ENCODE measurements around the gene ABCC2. TPM values are rescaled to one million over a fixed set of nuclear protein-coding genes. Genes with fewer than 3 reads are reported as not detected.

ABCC2 gene
- total and polyA plus RNA-seq, 9 of the 15 experiments (the other 6 are each of a cell fraction or from before 2014, with no cell fraction given), result 0.03 to 0.18 (median 0.10) TPM; not detected in 1

DNA sequence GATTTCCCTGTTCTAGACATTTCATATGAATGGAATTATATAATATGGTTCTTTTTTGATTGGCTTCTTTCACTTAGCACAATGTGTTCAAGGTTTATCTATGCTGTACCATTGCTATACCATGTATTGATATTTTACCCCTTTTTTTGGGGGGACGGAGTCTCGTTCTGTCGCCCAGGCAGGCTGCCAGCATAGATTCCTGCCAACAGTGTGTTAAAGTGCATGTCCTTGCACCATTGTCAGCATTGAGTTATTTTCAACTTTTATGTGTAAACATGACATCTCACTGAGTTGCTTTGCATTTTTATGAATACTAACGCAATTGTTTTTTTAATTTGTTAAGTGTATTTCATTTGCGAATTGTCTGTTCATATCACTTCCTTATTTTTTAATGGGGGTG is 4.9 kb downstream of the ABCC2 start:
- Histone ChIP-seq H3K4me3 (no peak overlapping the region), H3K36me3 (ENCODE audit: control insufficient read depth, insufficient read depth, low read length) (no peaks in the 10 kb centered on the region), H3K9ac (ENCODE audit: insufficient read depth in 1 of 2, low read depth in 2 of 2, low read length in 2 of 2) (no peak overlapping the region), H3K9me3 (replicated peaks; ENCODE audit: control insufficient read depth, insufficient read depth, low read depth, low read length) (no peaks in the 10 kb centered on the region), H2AFZ (ENCODE audit: low read depth, low read length) (no peak overlapping the region), H3K9me1 (ENCODE audit: control insufficient read depth, insufficient read depth, low read length) (no peaks in the 10 kb centered on the region), H3K4me2 (ENCODE audit: insufficient read depth, low read length) (no peak overlapping the region), H3K4me1 (replicated peaks in 1 of 2; ENCODE audit: control insufficient read depth in 2 of 2, insufficient read depth in 2 of 2, low read length in 2 of 2) (peaks cover 6 to 12% of the 10 kb centered on the region in 2 experiments; a peak in 3 of 5 replicates), H3K27me3 (ENCODE audit: control insufficient read depth in 2 of 2, insufficient read depth in 2 of 2, low read length in 2 of 2) (no peaks in the 10 kb centered on the region; a peak in 2 of 5 replicates), H3K79me2 (ENCODE audit: control insufficient read depth, insufficient read depth, low read length) (no peaks in the 10 kb centered on the region), H4K20me1 (replicated peaks; ENCODE audit: control insufficient read depth, insufficient read depth, low read length) (no peaks in the 10 kb centered on the region), H3K27ac (ENCODE audit: extremely low read depth, low read depth, low read length) (no peak overlapping the region)
- TF ChIP-seq GTF3C2 (IDR thresholded peaks at IDR 0.05; ENCODE audit: borderline replicate concordance, extremely low read depth, insufficient read length), result no peak
- TF ChIP-seq JUNB (CRISPR knock-in tag; conservative IDR thresholded peaks at IDR 0.05), result no peak
- no peak for TF ChIP-seq EP300 (IDR thresholded peaks at IDR 0.05; ENCODE audit: low read length)
- TF ChIP-seq GTF2B (IDR thresholded peaks at IDR 0.05; ENCODE audit: extremely low read depth, insufficient read length), result no peak
- TF ChIP-seq, protein P1, sequence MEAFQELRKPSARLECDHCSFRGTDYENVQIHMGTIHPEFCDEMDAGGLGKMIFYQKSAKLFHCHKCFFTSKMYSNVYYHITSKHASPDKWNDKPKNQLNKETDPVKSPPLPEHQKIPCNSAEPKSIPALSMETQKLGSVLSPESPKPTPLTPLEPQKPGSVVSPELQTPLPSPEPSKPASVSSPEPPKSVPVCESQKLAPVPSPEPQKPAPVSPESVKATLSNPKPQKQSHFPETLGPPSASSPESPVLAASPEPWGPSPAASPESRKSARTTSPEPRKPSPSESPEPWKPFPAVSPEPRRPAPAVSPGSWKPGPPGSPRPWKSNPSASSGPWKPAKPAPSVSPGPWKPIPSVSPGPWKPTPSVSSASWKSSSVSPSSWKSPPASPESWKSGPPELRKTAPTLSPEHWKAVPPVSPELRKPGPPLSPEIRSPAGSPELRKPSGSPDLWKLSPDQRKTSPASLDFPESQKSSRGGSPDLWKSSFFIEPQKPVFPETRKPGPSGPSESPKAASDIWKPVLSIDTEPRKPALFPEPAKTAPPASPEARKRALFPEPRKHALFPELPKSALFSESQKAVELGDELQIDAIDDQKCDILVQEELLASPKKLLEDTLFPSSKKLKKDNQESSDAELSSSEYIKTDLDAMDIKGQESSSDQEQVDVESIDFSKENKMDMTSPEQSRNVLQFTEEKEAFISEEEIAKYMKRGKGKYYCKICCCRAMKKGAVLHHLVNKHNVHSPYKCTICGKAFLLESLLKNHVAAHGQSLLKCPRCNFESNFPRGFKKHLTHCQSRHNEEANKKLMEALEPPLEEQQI (IDR thresholded peaks at IDR 0.05), result no peak
- no peak for TF ChIP-seq RFX5 (IDR thresholded peaks at IDR 0.05; ENCODE audit: low read depth, low read length)
- no peak for TF ChIP-seq KLF10 (CRISPR knock-in tag; IDR thresholded peaks at IDR 0.05)
- no peak for TF ChIP-seq U2AF1 (optimal IDR thresholded peaks at IDR 0.05; ENCODE audit: low read depth, low read length)
- no peak for TF ChIP-seq ILK (tag; IDR thresholded peaks at IDR 0.05; ENCODE audit: borderline replicate concordance, low read depth)
- no peak for TF ChIP-seq POLR3G (IDR thresholded peaks at IDR 0.05; ENCODE audit: extremely low read depth, insufficient read length, insufficient replicate concordance)
- no peak for TF ChIP-seq MTA1 (IDR thresholded peaks at IDR 0.05; ENCODE audit: borderline replicate concordance)
- TF ChIP-seq ARNT (IDR thresholded peaks at IDR 0.05), result no peak
- TF ChIP-seq FOXO4 (CRISPR knock-in tag; IDR thresholded peaks at IDR 0.05), result no peak
- TF ChIP-seq SMAD2 (IDR thresholded peaks at IDR 0.05; ENCODE audit: low read depth, low read length), result no peak
- no peak for TF ChIP-seq NR1H2 (CRISPR knock-in tag; IDR thresholded peaks at IDR 0.05)
- no peak for TF ChIP-seq FOXA1 (IDR thresholded peaks at IDR 0.05; ENCODE audit: borderline replicate concordance)
- no peak for TF ChIP-seq MAFK (IDR thresholded peaks at IDR 0.05; ENCODE audit: low read length)
- FAIRE-seq (no peak), ATAC-seq (no peak), DNase-seq (ENCODE audit: extremely low read depth in 1 of 4, low spot score in 3 of 4) (no peak)
- BruUV-seq (replicated peaks), result no TSS peak
- POLR2A ChIA-PET, result interaction anchor here (1.9 kb wide), 1 partner anchor 10 kb away, joined by 5 read pairs; no protein-coding TSS in a partner anchor
- intact Hi-C loops (cut with micrococcal nuclease) (no loop called here), in situ Hi-C loops (cut with MboI) (no loop called here)
- CTCF ChIA-PET (ENCODE audit: low intra/inter-chr PET ratio), result no interaction called here
- WGBS (ENCODE audit: insufficient coverage, low coverage, missing lambda C conversion rate), result 45% methylated on average over 5 of the region's 5 CpGs
